C4-2B (cell line): ENCODE results near the gene BCO1.

Experiments used
- CTCF ChIP-seq: fragments of 450-650 bp; conservative IDR thresholded peaks from 2 replicates; pipeline ENCODE4 v1.5.1; 2017; ENCODE audit warnings: mild to moderate bottlenecking
- ZFX ChIP-seq: fragments of 450-650 bp; IDR thresholded peaks from 2 replicates; pipeline ENCODE4 v1.6.1; 2017

GRCh38 chr16:81327447-81328196 lies 89.1 kb downstream of the BCO1 start:
- no peak for TF ChIP-seq CTCF
- no peak for TF ChIP-seq ZFX
